COLO829 (cell line): ENCODE results near the gene DNER.
"Not testable (repeated sequence)": the region's sequence is repeated elsewhere in the genome, so short reads cannot be mapped to it uniquely, and the experiment has no call there.

ENCODE experiments used
- DNase-seq: peaks from one replicate; pipeline ENCODE4 v3.0.0; 2012; ENCODE audit warnings: low spot score

The DNER gene

GRCh38 chr2:229714080-229714735 is at the start of gene DNER:
Gene DNER, minus strand, starts transcription at chr2:229714555. Its CDS starts 132 bp downstream, at chr2:229714423.
- DNase-seq = no peak

GRCh38 chr2:229761663-229762062 is 47.3 kb upstream of the DNER start:
- DNase-seq = no peak

GRCh38 chr2:229757462-229757861 is 43.1 kb upstream of the DNER start:
- DNase-seq = not testable (repeated sequence)

GRCh38 chr2:229752970-229753729 is 38.8 kb upstream of the DNER start:
- no peak for DNase-seq

GRCh38 chr2:229749779-229750178 is 35.4 kb upstream of the DNER start:
- DNase-seq = no peak

GRCh38 chr2:229748950-229749349 is 34.6 kb upstream of the DNER start:
- DNase-seq = no peak

- DNase-seq = not testable (repeated sequence)
These were observed 28.3 kb upstream of the DNER start for GRCh38 chr2:229742691-229743090.

- DNase-seq = no peak
These were observed 25.9 kb upstream of the DNER start for GRCh38 chr2:229740279-229740678.

- no peak for DNase-seq
These were observed 23.8 kb upstream of the DNER start for GRCh38 chr2:229738024-229738625.

GRCh38 chr2:229734410-229734809 is 20.1 kb upstream of the DNER start:
- no peak for DNase-seq

- no peak for DNase-seq
These were observed 19.4 kb upstream of the DNER start for GRCh38 chr2:229733611-229734245.

- DNase-seq = no peak
These were observed 18.5 kb upstream of the DNER start for GRCh38 chr2:229732897-229733296.

GRCh38 chr2:229731916-229732315 is 17.6 kb upstream of the DNER start:
- no peak for DNase-seq

GRCh38 chr2:229731363-229731762 is 17.0 kb upstream of the DNER start:
- DNase-seq = no peak

- no peak for DNase-seq
These were observed 14.0 kb upstream of the DNER start for GRCh38 chr2:229728370-229728769.

- no peak for DNase-seq
These were observed 12.3 kb upstream of the DNER start for GRCh38 chr2:229726643-229727042.

GRCh38 chr2:229725716-229726574 is 11.6 kb upstream of the DNER start:
- DNase-seq = peak; percentile 77

- not testable (repeated sequence) for DNase-seq
These were observed 8.8 kb upstream of the DNER start for GRCh38 chr2:229723192-229723591.

GRCh38 chr2:229719926-229720647 is 5.7 kb upstream of the DNER start:
- no peak for DNase-seq

- DNase-seq = no peak
These were observed 3.7 kb upstream of the DNER start for GRCh38 chr2:229718057-229718456.

GRCh38 chr2:229715895-229716507 is 1.6 kb upstream of the DNER start:
- DNase-seq = no peak
